GM21423 (cell line): Measurements from ENCODE around the gene FMNL2.

Experiments
- ATAC-seq: cut with Tn5 transposase; IDR thresholded peaks from one replicate; pipeline ENCODE4 v1.9.1; 2021; ENCODE audit warnings: mild to moderate bottlenecking, moderate library complexity; ENCODE audit not compliant: unreplicated experiment

The FMNL2 gene

DNA sequence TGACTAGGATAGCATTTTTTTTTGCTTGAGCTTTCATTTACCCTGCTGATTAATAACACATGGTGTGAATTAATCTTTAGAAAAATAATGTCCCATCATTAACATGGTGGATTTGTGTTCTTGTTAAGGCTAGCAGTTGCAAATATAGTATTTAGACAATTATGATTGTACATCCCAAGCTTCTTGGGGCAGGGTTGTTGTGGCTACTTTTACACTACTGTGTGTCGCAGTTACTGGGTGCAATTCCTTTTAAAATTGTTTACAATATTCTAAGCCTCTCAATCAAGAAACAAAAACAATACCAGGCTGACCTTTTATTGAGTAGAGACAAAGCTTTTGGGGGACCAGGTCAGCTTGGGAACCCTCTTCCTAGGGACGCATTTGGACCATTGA lies 2.5 kb downstream of the FMNL2 start:
- no peak for ATAC-seq

DNA sequence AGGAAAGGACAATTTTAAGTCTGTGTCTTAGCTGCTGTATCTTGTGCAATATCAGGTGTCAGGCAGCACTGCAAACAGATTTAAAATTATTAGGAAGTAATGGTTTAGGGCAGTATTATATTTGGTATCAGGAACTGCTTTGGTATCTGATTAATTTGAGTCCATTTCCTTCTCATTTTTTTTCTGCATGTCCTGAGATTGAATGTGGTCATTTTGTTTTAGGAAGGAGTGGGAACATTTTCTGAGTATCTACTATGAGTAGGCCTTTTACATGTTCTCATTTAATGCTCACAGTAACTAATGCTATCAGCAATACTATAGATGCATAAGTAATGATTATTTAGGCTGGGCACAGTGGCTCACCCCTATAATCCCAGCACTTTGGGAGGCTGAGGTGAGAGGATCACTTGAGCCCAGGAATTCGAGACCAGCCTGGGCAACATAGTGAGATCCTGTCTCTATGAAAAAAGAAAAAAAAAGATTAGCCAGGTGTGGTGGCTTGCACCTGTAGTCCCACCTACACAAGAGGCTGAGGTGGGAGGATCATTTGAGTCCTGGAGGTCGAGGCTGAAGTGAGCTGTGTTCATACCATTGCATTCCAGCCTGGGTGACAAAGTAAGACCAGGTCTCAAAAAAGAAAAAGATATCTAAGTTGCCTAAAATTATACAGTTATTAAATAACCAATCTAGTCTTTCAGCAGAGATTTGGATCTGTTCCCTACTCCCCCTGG lies 4.7 kb downstream of the FMNL2 start:
- no peak for ATAC-seq

DNA sequence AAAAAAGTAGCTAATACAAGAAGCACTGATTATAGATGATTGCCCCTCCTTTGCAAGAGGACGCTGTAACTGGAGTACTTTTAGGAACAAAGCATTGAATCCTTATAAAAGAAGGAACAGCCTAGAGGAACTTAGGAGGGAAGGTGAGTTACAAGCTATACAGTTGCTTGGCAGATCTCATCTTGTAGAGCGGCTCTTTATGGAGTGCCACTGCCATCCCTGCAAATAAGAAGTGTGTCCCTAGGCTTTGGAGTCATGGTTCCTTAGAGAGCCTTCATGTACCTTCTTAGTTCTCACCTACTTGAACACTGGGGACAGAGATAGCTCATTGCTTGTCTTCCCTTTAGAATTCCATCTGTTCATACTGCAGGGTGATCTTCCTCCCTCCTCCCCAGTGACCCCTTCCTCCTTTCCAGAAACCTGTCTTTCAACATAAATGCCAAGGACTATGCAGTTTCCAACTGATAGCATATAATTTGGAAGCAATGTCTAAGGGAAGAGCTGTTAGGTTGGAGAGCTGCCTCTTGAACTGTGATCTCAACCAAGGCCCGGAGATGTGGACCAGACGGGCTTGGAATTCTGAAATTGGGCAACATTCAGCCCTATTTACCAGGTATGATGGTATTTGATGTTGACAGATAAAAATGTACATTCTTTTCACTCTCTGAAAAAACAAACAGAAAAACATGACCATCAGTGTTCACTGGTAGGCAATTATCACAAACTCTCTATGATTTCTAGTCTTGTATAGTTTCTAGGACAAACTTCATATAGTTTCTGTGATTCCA lies 7.5 kb downstream of the FMNL2 start:
- no peak for ATAC-seq

DNA sequence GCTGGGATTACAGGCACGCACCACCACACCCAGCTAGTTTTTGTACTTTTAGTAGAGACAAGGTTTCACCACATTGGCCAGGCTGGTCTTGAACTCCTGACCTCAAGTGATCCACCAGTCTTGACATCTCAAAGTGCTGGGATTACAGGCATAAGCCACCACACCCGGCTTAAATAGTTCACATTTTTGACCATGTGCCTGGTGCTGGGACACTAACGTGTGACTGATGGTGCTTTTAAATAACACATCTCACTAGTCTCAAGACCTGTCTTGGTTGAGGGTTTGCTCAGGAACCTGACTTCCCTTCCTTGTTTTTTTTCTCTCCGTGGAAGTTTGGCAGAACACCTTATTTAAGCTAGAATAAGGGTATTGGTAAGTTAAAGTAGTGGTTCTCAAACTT lies 8.5 kb downstream of the FMNL2 start:
- no peak for ATAC-seq

GRCh38 chr2:152344579-152345195 lies 9.7 kb downstream of the FMNL2 start:
- ATAC-seq = no peak

DNA sequence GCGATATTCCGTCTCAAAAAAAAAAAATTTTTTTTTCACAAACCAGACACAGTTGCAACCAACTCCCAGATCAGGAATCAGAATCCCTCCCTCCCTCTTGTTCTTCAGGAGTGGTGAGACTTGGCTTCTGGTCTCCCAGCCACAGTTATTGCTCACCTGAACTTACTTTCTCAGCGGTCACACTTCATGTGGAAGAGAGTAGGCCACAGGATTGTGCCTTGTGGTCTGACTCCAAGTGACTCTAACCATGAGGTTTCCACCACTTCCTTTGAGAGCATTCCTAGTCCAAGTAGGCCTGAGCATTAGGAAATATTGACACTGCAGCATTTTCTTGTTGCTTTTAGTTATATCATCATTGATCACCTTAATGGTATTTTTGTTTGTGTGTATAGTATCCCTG lies 12.1 kb downstream of the FMNL2 start:
- no peak for ATAC-seq

DNA sequence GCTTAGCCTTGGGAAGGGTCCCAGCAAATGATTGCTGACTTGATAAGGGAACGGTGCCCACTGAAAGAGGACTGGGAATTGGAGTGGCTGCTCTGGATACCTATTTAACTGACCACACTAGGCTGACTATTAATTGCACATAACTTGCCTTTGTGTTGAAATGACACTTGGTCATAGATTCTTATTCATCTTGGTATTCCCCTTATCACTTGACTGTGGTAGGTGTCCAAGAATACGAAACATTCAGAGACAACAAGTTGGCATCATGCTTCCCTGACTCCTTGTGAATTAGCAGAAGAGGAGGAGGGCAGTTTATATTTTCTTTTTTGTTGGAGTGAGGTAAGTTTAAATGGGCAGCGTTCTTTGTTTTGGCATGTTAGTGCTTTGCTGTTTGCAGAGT lies 13.4 kb downstream of the FMNL2 start:
- ATAC-seq = no peak

DNA sequence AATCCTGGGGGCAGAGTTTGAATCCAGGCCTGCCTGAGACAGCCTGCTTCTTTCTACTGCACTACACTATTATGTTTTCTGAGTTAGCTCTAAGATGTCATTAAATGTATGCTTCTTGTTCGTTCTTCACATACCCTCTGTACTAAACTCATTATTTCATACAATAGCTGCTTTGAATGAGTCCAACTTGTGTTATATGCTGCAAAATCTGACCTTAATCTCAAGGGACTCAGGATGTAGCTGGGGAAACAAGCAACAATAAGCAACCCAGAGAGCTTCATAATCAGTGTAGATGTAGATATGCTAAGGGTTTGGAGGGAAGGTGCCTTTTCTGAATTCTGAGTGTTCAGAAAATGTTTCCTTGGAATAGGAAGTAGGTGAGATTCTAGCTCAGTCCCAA lies 14.4 kb downstream of the FMNL2 start:
- ATAC-seq = no peak

- ATAC-seq = no peak
Observed at GRCh38 chr2:152350155-152350679, 15.2 kb downstream of the FMNL2 start.

- ATAC-seq = no peak
Observed at GRCh38 chr2:152352616-152353015, 17.6 kb downstream of the FMNL2 start.

- ATAC-seq = no peak
Observed at GRCh38 chr2:152353364-152353763, 18.4 kb downstream of the FMNL2 start.

DNA sequence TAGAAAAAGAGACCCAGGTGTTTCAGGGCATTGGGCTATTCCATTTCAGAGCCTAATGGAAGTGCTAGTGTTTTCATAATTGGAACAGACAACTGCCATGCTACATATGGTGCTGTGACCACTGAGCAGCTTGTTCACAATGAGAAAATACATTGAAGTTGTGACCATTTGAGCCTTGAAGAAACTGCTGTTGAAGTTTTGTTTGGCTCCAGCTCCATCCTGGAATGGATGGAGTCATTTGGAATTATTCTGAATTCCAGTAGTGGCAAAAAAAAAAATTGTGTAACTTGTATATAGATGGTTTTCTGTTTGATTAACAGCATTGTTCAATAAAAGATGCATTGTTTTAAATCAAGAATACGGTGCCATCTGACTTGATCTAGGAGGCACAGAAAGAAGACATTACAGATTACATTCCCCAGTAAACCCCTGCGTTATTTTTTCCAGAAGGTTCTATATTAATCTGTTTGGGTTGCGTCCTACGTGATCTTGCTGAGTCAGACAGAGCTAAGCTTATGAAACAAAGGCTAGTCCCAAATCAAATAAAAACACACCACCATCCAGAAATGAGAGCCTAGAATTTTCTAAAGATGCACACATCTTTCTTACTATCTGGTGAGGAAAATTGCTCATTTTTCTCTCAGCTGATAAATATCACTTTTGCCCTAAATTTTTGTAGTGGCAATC lies 19.2 kb downstream of the FMNL2 start:
- ATAC-seq = no peak

DNA sequence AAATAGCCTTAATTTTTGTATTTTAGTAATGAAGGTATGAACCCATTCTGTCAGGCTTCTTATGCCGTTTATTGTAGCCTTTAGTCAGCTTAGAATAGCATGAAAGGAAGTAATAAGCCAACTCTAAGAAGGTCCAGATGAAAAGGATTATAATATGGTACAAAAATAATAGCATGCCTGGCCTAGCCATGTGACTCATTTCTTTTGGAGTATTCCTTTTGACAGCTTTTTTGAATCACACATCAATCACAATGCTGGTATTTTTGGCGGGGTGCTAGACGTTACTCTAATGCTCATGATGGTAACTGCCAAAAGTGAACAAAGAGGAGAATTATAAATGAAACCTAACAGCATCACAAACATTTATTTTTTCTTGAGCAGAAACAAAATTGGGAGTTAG lies 19.9 kb downstream of the FMNL2 start:
- no peak for ATAC-seq

GRCh38 chr2:152355409-152355831 lies 20.4 kb downstream of the FMNL2 start:
- ATAC-seq = no peak

DNA sequence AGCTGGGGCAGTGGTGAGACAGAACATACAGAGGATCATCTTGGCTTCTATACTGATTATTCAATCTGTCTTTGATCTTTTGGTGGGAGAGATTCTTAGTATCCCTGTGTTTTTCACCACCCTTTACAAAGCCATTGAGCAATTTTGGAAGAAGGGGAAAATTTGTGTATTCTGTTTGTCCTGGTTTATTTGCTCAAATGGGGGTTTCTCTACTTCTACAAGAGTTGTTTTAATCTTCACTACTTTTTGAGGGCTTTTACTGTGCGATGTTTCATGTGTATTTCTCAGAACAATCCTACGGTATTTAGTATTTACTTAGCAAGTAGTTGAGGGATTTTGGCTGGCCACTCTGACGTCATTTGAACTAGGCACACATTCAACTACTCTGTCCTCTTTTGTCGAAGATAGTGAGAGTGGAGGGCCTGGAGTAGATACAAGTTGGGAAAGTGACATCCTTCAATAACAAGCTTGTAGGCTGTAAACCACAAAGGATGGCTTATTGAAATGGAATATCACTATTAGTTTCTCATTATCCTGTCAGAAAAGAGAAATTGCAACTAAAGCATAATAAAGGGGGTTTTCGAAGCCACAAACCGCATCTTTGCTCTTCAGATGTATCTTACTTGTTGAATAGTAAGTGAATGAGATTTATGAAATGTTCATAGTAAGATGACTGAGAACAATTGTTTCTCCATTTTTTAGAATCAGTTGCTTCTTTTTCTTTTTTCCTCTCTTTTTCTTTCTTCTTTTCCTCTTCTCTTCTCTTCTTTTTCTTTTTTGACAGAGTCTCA lies 24.8 kb downstream of the FMNL2 start:
- ATAC-seq = no peak

DNA sequence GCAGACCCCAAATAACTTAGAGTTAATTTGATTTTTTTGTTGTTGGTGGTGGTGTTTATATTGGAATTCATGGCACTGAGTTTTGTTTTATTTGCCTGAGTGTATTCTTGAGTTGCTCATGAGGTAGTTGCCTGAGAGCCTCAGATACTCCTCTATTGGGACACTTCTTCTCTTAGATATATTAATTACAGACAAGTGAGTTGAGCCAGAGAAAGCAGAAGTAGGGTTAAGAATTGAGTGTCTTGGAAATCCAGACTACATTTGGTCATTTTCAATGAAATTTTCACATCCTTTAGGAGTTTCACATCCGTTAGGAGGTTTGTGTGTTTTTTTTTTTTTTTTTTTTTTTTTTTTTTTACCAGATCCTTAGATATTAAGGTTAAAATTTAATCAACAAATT lies 29.0 kb downstream of the FMNL2 start:
- ATAC-seq = no peak

- peak; percentile 87 for ATAC-seq
Observed at GRCh38 chr2:152367547-152368390, 32.8 kb downstream of the FMNL2 start.

DNA sequence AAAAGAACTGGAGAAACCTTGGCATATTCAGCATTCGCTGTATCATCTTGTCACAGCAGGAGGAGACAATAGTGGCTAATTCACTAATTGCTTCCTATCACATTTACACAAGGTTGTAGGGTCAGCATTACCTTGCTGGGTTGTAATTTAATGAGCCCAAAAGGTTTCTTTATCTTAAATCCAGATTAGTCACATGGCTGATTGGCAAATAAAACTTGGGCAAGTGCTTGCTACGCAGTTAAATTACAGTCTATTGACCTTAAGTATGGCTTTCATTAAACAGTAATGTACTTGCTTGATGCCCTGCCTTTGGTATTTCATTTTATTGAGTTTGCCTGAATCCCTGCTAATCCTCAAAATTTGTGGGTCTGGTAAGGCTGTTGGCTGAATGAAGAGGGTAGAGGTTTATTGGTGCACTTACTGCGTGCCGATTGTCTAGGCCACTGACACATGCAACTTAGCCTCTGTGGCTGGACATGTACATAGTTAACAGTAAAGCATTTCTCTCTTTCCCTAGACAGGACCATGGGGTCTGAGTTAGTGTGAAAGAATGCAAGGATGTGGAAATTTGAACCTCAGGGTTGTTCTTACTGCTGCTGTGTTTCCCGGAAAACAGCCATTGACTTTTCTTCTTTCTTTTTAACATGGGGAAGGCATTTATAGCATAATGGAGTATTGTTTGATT lies 34.3 kb downstream of the FMNL2 start:
- ATAC-seq = no peak

- ATAC-seq = no peak
Observed at GRCh38 chr2:152370783-152371182, 35.8 kb downstream of the FMNL2 start.
